GM21360 (cell line): ENCODE data around the gene ZKSCAN4.

ENCODE experiments used
- ATAC-seq: cut with Tn5 transposase; IDR thresholded peaks from one replicate; pipeline ENCODE4 v1.9.1; 2021; ENCODE audit warnings: mild to moderate bottlenecking, moderate library complexity; ENCODE audit not compliant: unreplicated experiment

Gene ZKSCAN4

DNA sequence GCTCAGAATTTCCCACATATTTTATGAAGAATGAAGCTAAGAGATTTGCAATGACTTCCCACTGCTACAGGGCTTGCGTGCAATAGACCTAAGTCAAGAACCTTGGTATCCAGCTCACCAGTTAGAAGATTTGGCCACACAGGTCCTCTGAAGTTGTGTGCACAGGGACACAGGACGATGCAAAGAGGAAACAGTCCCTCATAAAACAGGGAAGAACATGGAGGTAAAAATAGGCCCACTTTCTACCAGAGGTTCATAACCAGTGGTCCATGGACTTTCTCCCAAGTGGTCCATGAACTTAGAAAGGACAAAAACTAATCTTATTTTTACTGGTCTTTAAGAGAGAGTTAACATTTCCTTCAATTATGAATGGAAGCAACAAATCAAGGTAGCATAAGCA is 1.3 kb downstream of the ZKSCAN4 start:
- ATAC-seq: no peak

GRCh38 chr6:28248916-28249315 is 3.2 kb downstream of the ZKSCAN4 start:
- ATAC-seq: no peak

- no peak for ATAC-seq
Measured at GRCh38 chr6:28245206-28245941, 6.7 kb downstream of the ZKSCAN4 start.

- ATAC-seq: no peak
Measured at GRCh38 chr6:28243946-28244345, 8.1 kb downstream of the ZKSCAN4 start.

- ATAC-seq: no peak
Measured at GRCh38 chr6:28240471-28240870, 11.6 kb downstream of the ZKSCAN4 start.

GRCh38 chr6:28239636-28240035 is 12.4 kb downstream of the ZKSCAN4 start:
- no peak for ATAC-seq

GRCh38 chr6:28235912-28236452 is 16.1 kb downstream of the ZKSCAN4 start:
- ATAC-seq: no peak

GRCh38 chr6:28232785-28233184 is 19.3 kb downstream of the ZKSCAN4 start:
- ATAC-seq: no peak

- no peak for ATAC-seq
Measured at GRCh38 chr6:28226460-28226859, 25.6 kb downstream of the ZKSCAN4 start.

GRCh38 chr6:28225056-28225834 is 26.8 kb downstream of the ZKSCAN4 start, which contains the start of gene ZSCAN9:
Gene ZSCAN9 (plus strand): TSS chr6:28225275. CDS start chr6:28227085, 1,810 bp downstream.
- ATAC-seq: no peak

- no peak for ATAC-seq
Measured at GRCh38 chr6:28224131-28225055, 27.7 kb downstream of the ZKSCAN4 start.

DNA sequence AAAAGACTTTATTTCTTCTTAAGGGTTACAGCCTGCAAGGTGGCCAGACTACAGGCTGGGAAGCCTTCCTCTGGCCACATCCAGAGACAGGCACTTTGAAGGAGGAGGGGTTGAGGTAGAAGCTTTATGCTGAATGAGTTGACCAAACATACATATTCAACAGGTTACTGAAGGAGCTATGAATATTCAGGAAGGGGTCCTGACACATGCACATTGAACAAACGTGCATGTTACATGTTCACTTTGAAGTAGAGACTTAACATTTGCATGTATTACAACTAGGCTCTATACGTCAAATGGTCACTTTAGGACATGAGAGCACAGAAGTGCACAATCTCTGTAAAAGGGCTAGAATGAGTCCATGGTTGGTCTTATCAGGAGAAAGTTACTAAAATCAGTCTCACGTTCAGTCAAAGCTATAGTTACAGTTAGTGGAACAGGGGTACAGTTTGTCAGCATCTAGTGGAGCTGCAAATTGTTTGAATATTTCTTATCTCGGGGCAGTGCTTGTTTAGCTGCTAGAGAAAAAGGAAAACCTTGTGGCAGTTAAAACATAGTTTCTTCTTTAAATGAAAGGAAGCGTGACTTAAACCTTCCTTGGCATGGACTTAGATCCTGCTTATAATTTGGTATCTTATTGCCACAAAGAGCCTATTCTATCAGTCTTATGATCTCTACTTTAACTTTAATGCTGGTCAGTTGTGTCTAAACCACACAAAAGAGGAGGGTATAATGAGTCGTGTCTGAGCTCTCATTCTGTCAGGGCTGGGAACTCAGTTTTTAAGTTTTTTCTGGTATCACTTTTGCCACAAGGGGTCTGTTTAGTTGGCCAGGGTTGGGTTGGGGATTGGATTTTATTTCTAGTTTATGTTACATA is 31.6 kb downstream of the ZKSCAN4 start:
- ATAC-seq: no peak

- ATAC-seq: no peak
Measured at GRCh38 chr6:28218312-28219248, 33.5 kb downstream of the ZKSCAN4 start.

GRCh38 chr6:28217890-28218289 is 34.2 kb downstream of the ZKSCAN4 start:
- ATAC-seq: no peak

DNA sequence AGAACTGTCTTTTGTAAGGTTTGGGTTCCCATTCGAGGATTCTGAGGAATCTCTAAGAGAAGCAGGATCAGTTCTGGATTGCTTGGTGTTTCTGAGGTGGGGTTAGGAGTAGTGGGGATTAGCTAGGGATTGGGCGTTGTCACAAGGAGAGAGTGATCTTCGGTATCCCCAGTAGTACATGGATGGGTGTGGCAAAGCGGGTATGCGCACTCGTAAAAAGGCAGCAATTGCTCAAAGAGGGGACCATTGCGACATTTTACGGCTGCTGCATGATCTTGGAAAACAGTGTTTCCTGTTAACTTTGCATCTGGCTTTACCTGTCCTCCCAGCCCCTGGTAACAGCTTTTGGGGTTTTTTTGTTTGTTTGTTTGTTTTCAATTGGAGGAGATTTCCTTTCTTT is 36.6 kb downstream of the ZKSCAN4 start:
- no peak for ATAC-seq

DNA sequence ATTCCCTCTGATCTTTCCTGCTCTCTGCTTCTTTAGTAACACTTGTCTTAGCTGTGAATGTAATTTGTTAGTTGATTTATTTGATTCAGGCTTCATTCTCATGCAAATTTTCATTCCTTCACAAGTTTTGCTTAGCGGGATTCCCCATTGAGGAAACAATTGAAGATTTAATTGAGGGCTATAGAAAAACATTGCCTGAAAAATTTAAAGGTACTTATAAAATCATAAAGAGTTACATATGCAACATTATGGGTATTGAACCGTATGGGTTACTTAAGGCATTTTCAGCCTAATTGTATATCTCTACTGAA is 38.9 kb downstream of the ZKSCAN4 start:
- no peak for ATAC-seq

DNA sequence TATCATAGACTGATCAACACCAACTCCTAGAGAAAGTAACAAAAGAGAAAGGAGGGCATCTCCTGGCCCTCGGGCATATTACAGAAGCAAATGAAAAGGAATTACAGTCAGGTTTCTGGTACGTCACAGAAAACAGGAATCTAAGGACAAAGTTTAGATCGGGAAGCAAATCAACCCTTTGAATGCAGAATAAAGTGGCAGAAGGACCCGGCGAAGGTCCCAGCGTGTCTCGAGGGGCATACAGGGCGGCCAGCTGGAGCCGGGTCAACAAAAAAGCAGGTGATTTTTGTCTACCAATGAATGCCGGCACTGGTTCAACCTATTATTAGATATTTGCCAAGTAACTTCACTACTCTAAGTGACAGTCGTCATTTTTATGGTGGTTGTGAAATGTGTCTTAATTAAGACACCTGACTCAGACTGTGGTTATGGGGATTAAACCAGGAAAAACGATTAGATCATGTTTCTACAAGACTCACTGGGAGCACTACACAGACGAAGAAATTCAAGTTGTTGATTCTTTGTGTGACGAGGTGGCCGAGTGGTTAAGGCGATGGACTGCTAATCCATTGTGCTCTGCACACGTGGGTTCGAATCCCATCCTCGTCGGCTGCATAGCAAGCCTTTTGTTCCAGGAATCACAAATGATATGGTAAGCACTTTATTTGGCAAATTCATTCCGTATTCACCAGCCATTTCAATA is 39.4 kb downstream of the ZKSCAN4 start:
- peak; percentile 53 for ATAC-seq

GRCh38 chr6:28211840-28212509 is 40.1 kb downstream of the ZKSCAN4 start:
- ATAC-seq: peak; percentile 29
